H9 (cell line): ENCODE results near the gene ARHGAP26. TPM values are rescaled to one million over a fixed set of nuclear protein-coding genes. Genes with fewer than 3 reads are reported as not detected.

Experiments used
- DNase-seq: peaks from one replicate; pipeline ENCODE4 v3.0.0-alpha.2; 2017
- H2AFZ ChIP-seq: one replicate; pipeline ENCODE4 v1.6.1; 2013; ENCODE audit warnings: mild to moderate bottlenecking, low read length, control low read depth, moderate library complexity
- H2AK5ac ChIP-seq: 2 replicates; pipeline ENCODE4 v1.6.1; 2013; ENCODE audit warnings: low read length, control low read depth, mixed read lengths; ENCODE audit not compliant: insufficient read length
- H2BK120ac ChIP-seq: one replicate; pipeline ENCODE4 v1.6.1; 2013; ENCODE audit warnings: low read depth, mild to moderate bottlenecking, low read length, control low read depth, inconsistent platforms; ENCODE audit not compliant: poor library complexity, severe bottlenecking
- H2BK12ac ChIP-seq: 2 replicates; pipeline ENCODE4 v1.6.1; 2013; ENCODE audit warnings: low read length, control low read depth, mixed read lengths, low read depth; ENCODE audit not compliant: insufficient read length
- H2BK15ac ChIP-seq: 2 replicates; pipeline ENCODE4 v1.6.1; 2013; ENCODE audit warnings: low read depth, low read length, control low read depth
- H2BK20ac ChIP-seq: one replicate; pipeline ENCODE4 v1.6.1; 2013; ENCODE audit warnings: low read depth, mild to moderate bottlenecking, low read length, control low read depth, inconsistent platforms; ENCODE audit not compliant: poor library complexity, severe bottlenecking
- H2BK5ac ChIP-seq: 2 replicates; pipeline ENCODE4 v1.6.1; 2013; ENCODE audit warnings: low read length, control low read depth, mixed read lengths; ENCODE audit not compliant: insufficient read length
- H3K14ac ChIP-seq: 2 replicates; pipeline ENCODE4 v1.6.1; 2013; ENCODE audit warnings: low read length, control low read depth; ENCODE audit not compliant: insufficient read depth
- H3K18ac ChIP-seq: 2 replicates; pipeline ENCODE4 v1.6.1; 2013; ENCODE audit warnings: low read depth, mild to moderate bottlenecking, mixed read lengths, low read length, control low read depth; ENCODE audit not compliant: insufficient read length
- H3K23ac ChIP-seq: 2 replicates; pipeline ENCODE4 v1.6.1; 2013; ENCODE audit warnings: low read length, control low read depth, mixed read lengths, low read depth; ENCODE audit not compliant: insufficient read length
- H3K23me2 ChIP-seq: 2 replicates; pipeline ENCODE4 v1.6.1; 2013; ENCODE audit warnings: low read depth, mild to moderate bottlenecking, mixed read lengths, low read length, control low read depth; ENCODE audit not compliant: insufficient read length, poor library complexity, severe bottlenecking
- H3K27ac ChIP-seq: 2 replicates; pipeline ENCODE4 v1.5.1; 2013; ENCODE audit warnings: low read length, control low read depth, mixed read lengths, low read depth; ENCODE audit not compliant: insufficient read length
- H3K27me3 ChIP-seq: 2 replicates; pipeline ENCODE4 v1.6.1; 2013; ENCODE audit warnings: low read length, control low read depth, inconsistent platforms; ENCODE audit not compliant: insufficient read depth
- H3K4ac ChIP-seq: 2 replicates; pipeline ENCODE4 v1.6.1; 2013; ENCODE audit warnings: low read depth, mild to moderate bottlenecking, control low read depth, inconsistent platforms, low read length, moderate library complexity
- H3K4me1 ChIP-seq: 2 replicates; pipeline ENCODE4 v1.6.1; 2013; ENCODE audit warnings: low read length, control low read depth, inconsistent platforms; ENCODE audit not compliant: insufficient read depth
- H3K4me2 ChIP-seq: 2 replicates; pipeline ENCODE4 v1.6.1; 2013; ENCODE audit warnings: low read length, control low read depth, mixed read lengths; ENCODE audit not compliant: insufficient read length, insufficient read depth
- H3K56ac ChIP-seq: 2 replicates; pipeline ENCODE4 v1.6.1; 2013; ENCODE audit warnings: low read depth, mild to moderate bottlenecking, mixed read lengths, low read length, control low read depth; ENCODE audit not compliant: insufficient read length
- H3K79me1 ChIP-seq: 2 replicates; pipeline ENCODE4 v1.6.1; 2013; ENCODE audit warnings: low read depth, mild to moderate bottlenecking, moderate library complexity, low read length, control low read depth, inconsistent platforms; ENCODE audit not compliant: insufficient read depth, poor library complexity, severe bottlenecking
- H3K79me2 ChIP-seq: 2 replicates; pipeline ENCODE4 v1.6.1; 2013; ENCODE audit warnings: low read length, control low read depth, inconsistent platforms; ENCODE audit not compliant: insufficient read depth
- H3K9ac ChIP-seq: 2 replicates; pipeline ENCODE4 v1.6.1; 2013; ENCODE audit warnings: low read length, control low read depth, mixed read lengths; ENCODE audit not compliant: insufficient read length; ENCODE audit errors: extremely low read depth
- H3K9me3 ChIP-seq: one replicate; pipeline ENCODE4 v1.6.1; 2013; ENCODE audit warnings: low read depth, low read length, inconsistent platforms; ENCODE audit not compliant: control insufficient read depth
- H3T11ph ChIP-seq: one replicate; pipeline ENCODE4 v1.6.1; 2013; ENCODE audit warnings: mild to moderate bottlenecking, low read length, control low read depth, inconsistent platforms
- H4K20me1 ChIP-seq: one replicate; pipeline ENCODE4 v1.6.1; 2013; ENCODE audit not compliant: control insufficient read depth, insufficient read length, insufficient read depth
- H4K5ac ChIP-seq: 2 replicates; pipeline ENCODE4 v1.6.1; 2013; ENCODE audit warnings: low read depth, mild to moderate bottlenecking, mixed read lengths, low read length, control low read depth; ENCODE audit not compliant: insufficient read length
- H4K8ac ChIP-seq: replicated peaks from 2 replicates; pipeline ENCODE4 v1.6.1; 2013; ENCODE audit warnings: low read length, control low read depth, mixed read lengths, low read depth; ENCODE audit not compliant: insufficient read length
- H4K91ac ChIP-seq: 2 replicates; pipeline ENCODE4 v1.6.1; 2013; ENCODE audit warnings: low read depth, mild to moderate bottlenecking, moderate library complexity, mixed read lengths, low read length, control low read depth; ENCODE audit not compliant: insufficient read length
- H3K27ac Mint-ChIP-seq, 3 experiments: 2 replicates in 2 of 3; 3 replicates in 1 of 3; pipeline ENCODE4 v1.8.0; 2020 to 2021; ENCODE audit warnings: mixed read lengths in 3 of 3, mild to moderate bottlenecking in 1 of 3, moderate library complexity in 1 of 3
- H3K27me3 Mint-ChIP-seq: 2 replicates; pipeline ENCODE4 v1.8.0; 2021; ENCODE audit warnings: low read depth, mild to moderate bottlenecking, moderate library complexity, mixed read lengths
- H3K36me3 Mint-ChIP-seq, 3 experiments: 2 replicates in 2 of 3; 3 replicates in 1 of 3; pipeline ENCODE4 v1.8.0; 2020 to 2021; ENCODE audit warnings: low read depth in 3 of 3, mixed read lengths in 3 of 3; ENCODE audit not compliant: insufficient read depth in 1 of 3
- H3K4me1 Mint-ChIP-seq, 2 experiments: 2 replicates each; pipeline ENCODE4 v1.8.0; 2020; ENCODE audit warnings: mixed read lengths in 2 of 2
- H3K4me3 Mint-ChIP-seq, 2 experiments: 2 replicates in 1 of 2; 3 replicates in 1 of 2; pipeline ENCODE4 v1.8.0; 2020 to 2021; ENCODE audit warnings: mild to moderate bottlenecking in 2 of 2, mixed read lengths in 2 of 2, moderate library complexity in 1 of 2
- H3K9me3 Mint-ChIP-seq, 2 experiments: 2 replicates in 1 of 2; 3 replicates in 1 of 2; pipeline ENCODE4 v1.8.0; 2020; ENCODE audit warnings: mild to moderate bottlenecking in 2 of 2, mixed read lengths in 2 of 2, moderate library complexity in 1 of 2
- CTCF ChIP-seq: fragments of 200-600 bp; sonication (generic); conservative IDR thresholded peaks from 3 replicates; pipeline ENCODE4 v1.8.0; 2021; ENCODE audit warnings: antibody characterized with exemption, mild to moderate bottlenecking
- WGBS: extraction: QIAGEN DNeasy Blood & Tissue Kit; methylation state at CpG from one replicate; pipeline ENCODE4 v1.1.7; 2013; ENCODE audit warnings: missing lambda C conversion rate, low lambda C conversion rate, mixed read lengths; ENCODE audit not compliant: insufficient read length; ENCODE audit errors: extremely low coverage; 5-methylcytosine and 5-hydroxymethylcytosine counted together
- total RNA-seq: library from RNA; stranded (reverse); gene quantifications from 2 replicates; pipeline ENCODE4 v1.2.1, GENCODE V29; 2021

The ARHGAP26 gene
- total RNA-seq, 1 experiment from 2014 or later, result 13.8 TPM

DNA sequence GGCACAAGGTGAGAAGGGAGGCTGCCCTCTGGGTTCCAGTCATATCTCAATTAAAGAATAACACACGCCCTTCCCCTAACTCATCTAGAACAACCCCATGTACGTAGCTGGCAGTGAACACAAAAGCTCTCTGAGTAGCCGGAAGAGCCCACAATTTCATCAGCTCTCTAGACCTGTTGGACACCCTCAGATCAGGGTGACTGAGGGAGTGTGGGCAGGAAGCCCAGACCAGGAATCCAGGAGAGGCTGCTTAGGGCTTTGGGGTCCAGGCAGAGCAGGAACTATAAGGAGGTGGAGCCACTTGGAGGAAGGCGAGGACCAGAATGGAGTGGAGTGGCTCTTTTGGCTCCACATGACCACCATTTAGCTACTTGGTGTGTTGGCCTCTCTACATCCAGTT lies 395.9 kb downstream of the ARHGAP26 start:
- H3K14ac ChIP-seq, result no peak overlapping the region

More for the DNA sequence above, 395.9 kb downstream of the ARHGAP26 start:
- no peaks in the 10 kb centered on the region for H3K27me3 ChIP-seq
- H3K4ac ChIP-seq, result no peak overlapping the region
- H3K9ac ChIP-seq, result no peak overlapping the region
- H3K56ac ChIP-seq, result no peak overlapping the region
- H3K27me3 Mint-ChIP-seq, result no peaks in the 10 kb centered on the region
- H2AK5ac ChIP-seq, result no peak overlapping the region
- no peak overlapping the region for H3K27ac ChIP-seq
- no peak overlapping the region for H3K18ac ChIP-seq
- H2AFZ ChIP-seq, result no peak overlapping the region
- no peak overlapping the region for H2BK120ac ChIP-seq
- no peaks in the 10 kb centered on the region for H3K23me2 ChIP-seq
- H3K27ac Mint-ChIP-seq, result peak overlapping the region in 2 of 3 experiments; percentile 25 to 88; a peak in 1 of 7 replicates
- no peaks in the 10 kb centered on the region for H4K20me1 ChIP-seq
- H3K23ac ChIP-seq, result no peak overlapping the region
- no peaks in the 10 kb centered on the region for H3K4me1 ChIP-seq
- H4K91ac ChIP-seq, result no peak overlapping the region
- no peak overlapping the region for H4K5ac ChIP-seq
- no peaks in the 10 kb centered on the region for H3K9me3 Mint-ChIP-seq
- DNase-seq, result no peak
- H3T11ph ChIP-seq, result no peak overlapping the region
- TF ChIP-seq CTCF, result no peak
- H4K8ac ChIP-seq, result no peak overlapping the region
- H2BK20ac ChIP-seq, result no peak overlapping the region
- no peak overlapping the region for H3K4me2 ChIP-seq
- WGBS, result no CpG with 5 or more reads among the region's 4 CpGs
- no peak overlapping the region for H3K4me3 Mint-ChIP-seq
- no peaks in the 10 kb centered on the region for H3K9me3 ChIP-seq
- H3K36me3 Mint-ChIP-seq, result no peaks in the 10 kb centered on the region; a peak in 1 of 7 replicates
- H2BK5ac ChIP-seq, result no peak overlapping the region
- H2BK12ac ChIP-seq, result no peak overlapping the region
- H3K79me2 ChIP-seq, result no peaks in the 10 kb centered on the region
- H3K4me1 Mint-ChIP-seq, result peaks cover 12 to 23% of the 10 kb centered on the region in 2 experiments
- no peaks in the 10 kb centered on the region for H3K79me1 ChIP-seq
- no peak overlapping the region for H2BK15ac ChIP-seq
